GM19463 (cell line): ENCODE measurements around the gene KRT37.

Experiments used
- ATAC-seq: cut with Tn5 transposase; IDR thresholded peaks from one replicate; pipeline ENCODE4 v1.9.1; 2021; ENCODE audit warnings: mild to moderate bottlenecking, moderate library complexity; ENCODE audit not compliant: unreplicated experiment

Gene KRT37

DNA sequence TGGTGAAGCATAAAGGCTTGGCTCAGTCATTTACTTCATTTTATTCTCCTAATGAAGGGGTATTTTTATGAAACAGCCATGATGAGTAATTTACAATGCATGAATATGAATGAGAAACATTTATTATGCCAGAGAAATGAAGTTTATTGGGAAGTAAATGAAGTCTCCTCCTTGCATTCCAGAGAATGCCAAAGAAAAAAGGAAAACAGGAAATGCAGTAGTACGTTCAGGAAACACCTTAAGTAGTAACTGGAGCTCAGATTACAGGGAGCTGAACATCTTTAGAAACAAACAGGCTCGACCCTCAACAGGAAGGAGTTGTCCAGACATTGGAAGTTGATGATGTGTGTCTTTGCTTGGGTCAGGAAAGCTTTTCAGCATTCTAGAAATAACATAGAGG is 46.8 kb downstream of the KRT37 start:
- no peak for ATAC-seq
